MCF 10A (cell line): ENCODE data around the gene ABHD16B. TPM values are rescaled to one million over a fixed set of nuclear protein-coding genes. Genes with fewer than 3 reads are reported as not detected.
"Not testable (repeated sequence)": the region's sequence is repeated elsewhere in the genome, so short reads cannot be mapped to it uniquely, and the experiment has no call there.

Experiments used
- BruUV-seq: library from RNA; stranded (reverse); fragments of 400-500 nt; replicated peaks from 2 replicates; lab custom pipeline; 2021; lab: Mats Ljungman, UMichigan
- CTCF ChIA-PET: fragments of 300-600 bp; sonication (Branson Sonifier 250); formaldehyde crosslinking; extraction: SDS; loops from one replicate; lab custom pipeline; 2021; ENCODE audit warnings: antibody characterized with exemption, inconsistent platforms; lab: Yijun Ruan, JAX
- POLR2A ChIA-PET: fragments of 300-600, 350-650 bp; sonication (Branson Sonifier 250); formaldehyde crosslinking; extraction: SDS; loops from one replicate; lab custom pipeline; 2020; ENCODE audit warnings: antibody characterized with exemption, inconsistent platforms; lab: Yijun Ruan, JAX
- DNase-seq: peaks from one replicate; pipeline ENCODE4 v3.0.0-alpha.2; 2018; ENCODE audit not compliant: unreplicated experiment
- H3K27ac Mint-ChIP-seq: one replicate; pipeline ENCODE4 v1.8.0; 2022; ENCODE audit warnings: mild to moderate bottlenecking, low read depth, mixed read lengths; ENCODE audit not compliant: unreplicated experiment
- H3K27me3 Mint-ChIP-seq: one replicate; pipeline ENCODE4 v1.8.0; 2022; ENCODE audit warnings: mixed read lengths; ENCODE audit not compliant: insufficient read depth, unreplicated experiment
- H3K36me3 Mint-ChIP-seq: one replicate; pipeline ENCODE4 v1.8.0; 2022; ENCODE audit warnings: mild to moderate bottlenecking, moderate library complexity, mixed read lengths; ENCODE audit not compliant: insufficient read depth, unreplicated experiment
- H3K4me1 Mint-ChIP-seq: one replicate; pipeline ENCODE4 v1.8.0; 2022; ENCODE audit warnings: mixed read lengths; ENCODE audit not compliant: insufficient read depth, unreplicated experiment
- H3K4me3 Mint-ChIP-seq: one replicate; pipeline ENCODE4 v1.8.0; 2022; ENCODE audit warnings: mild to moderate bottlenecking, moderate library complexity, mixed read lengths; ENCODE audit not compliant: unreplicated experiment
- H3K9me3 Mint-ChIP-seq: one replicate; pipeline ENCODE4 v1.8.0; 2022; ENCODE audit warnings: mixed read lengths; ENCODE audit not compliant: unreplicated experiment
- CTCF ChIP-seq: fragments of 200-600 bp; IDR thresholded peaks from one replicate; pipeline ENCODE4 v1.8.0; 2022; ENCODE audit warnings: antibody characterized with exemption, mild to moderate bottlenecking; ENCODE audit not compliant: unreplicated experiment
- intact Hi-C: fragments of 100-400 bp; cut with micrococcal nuclease; formaldehyde crosslinking; loops from 2 replicates; pipeline ENCODE4 v1.14.1; 2022
- total RNA-seq: library from RNA; stranded (reverse); gene quantifications from 2 replicates; pipeline ENCODE4 v1.2.3, GENCODE V29; 2022

ABHD16B gene
- total RNA-seq, 1 experiment from 2014 or later, result not detected

DNA sequence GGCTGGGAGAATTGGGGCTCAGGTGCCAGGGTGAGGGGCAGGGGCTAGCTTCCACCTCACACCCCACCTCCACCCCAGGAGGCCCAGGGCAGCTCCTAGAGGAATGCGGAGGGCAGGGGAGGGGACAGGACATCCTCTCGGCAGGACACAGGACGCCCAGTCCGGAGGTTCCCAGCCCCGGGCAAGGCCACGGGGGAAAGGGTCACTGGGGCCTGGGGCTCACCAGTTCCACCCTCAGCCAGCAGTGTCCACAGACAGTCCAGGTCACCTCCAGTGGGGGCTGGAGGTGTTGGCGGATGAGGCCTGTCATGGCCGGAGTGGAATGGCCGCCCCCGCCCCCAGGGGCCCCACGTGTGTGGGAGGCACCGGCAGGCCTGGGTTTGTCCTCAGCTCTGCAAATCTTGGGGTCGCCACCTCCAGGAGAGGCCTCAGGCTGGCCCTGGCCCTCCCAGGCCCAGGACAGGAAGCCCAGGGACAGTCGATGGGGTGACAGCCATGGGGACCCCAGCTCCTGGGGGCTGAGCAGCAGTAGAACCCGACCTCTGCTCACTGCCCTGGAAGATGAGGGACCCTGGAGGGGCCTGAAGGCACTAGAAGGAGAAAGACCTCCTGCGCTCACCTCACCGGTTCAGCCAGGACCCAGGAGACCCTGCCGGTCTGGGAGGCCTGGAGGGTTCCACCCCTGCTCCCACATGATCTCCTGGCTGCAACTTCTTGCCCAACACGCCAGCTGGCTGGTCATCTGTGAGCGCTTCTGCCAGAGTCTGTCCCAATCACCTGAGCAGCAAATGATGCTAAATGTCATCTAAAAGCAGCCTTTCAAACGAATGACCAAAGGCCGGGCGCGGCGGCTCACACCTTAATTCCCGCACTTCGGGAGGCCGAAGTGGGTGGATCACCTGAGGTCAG, 13.0 kb upstream of the ABHD16B start:
- Mint-ChIP-seq H3K36me3 (peaks cover 6% of the 10 kb centered on the region), H3K4me3 (no peak overlapping the region), H3K27me3 (peaks cover 21% of the 10 kb centered on the region), H3K9me3 (no peaks in the 10 kb centered on the region), H3K27ac (no peak overlapping the region), H3K4me1 (no peaks in the 10 kb centered on the region)
- DNase-seq, result no peak
- TF ChIP-seq CTCF, result no peak
- ChIA-PET POLR2A (no interaction called here), CTCF (interaction anchor here (0.6 kb wide), 2 partner anchors 61 to 126 kb away, joined by 3 read pairs; no protein-coding TSS in a partner anchor)
- intact Hi-C loops, result no loop called here
- BruUV-seq, result no TSS peak

GRCh38 chr20:63850689-63851547, 10.4 kb upstream of the ABHD16B start:
- DNase-seq, result no peak
- H3K4me1 Mint-ChIP-seq, result no peaks in the 10 kb centered on the region
- POLR2A ChIA-PET, result interaction anchor here (0.7 to 2.4 kb wide), 3 partner anchors 14 to 152 kb away, joined by 3 to 13 read pairs (median 3); partner anchors contain the start of gene TPD52L2
- peaks cover 8% of the 10 kb centered on the region for H3K36me3 Mint-ChIP-seq
- peaks cover 13% of the 10 kb centered on the region for H3K27me3 Mint-ChIP-seq
- no TSS peak for BruUV-seq
- intact Hi-C loops, result no loop called here
- peak overlapping the region; percentile 24 for H3K27ac Mint-ChIP-seq
- TF ChIP-seq CTCF, result no peak
- H3K4me3 Mint-ChIP-seq, result no peak overlapping the region
- H3K9me3 Mint-ChIP-seq, result no peaks in the 10 kb centered on the region
- CTCF ChIA-PET, result interaction anchor here (0.6 to 0.7 kb wide), 3 partner anchors 12 to 119 kb away, joined by 3 to 5 read pairs (median 4); no protein-coding TSS in a partner anchor

DNA sequence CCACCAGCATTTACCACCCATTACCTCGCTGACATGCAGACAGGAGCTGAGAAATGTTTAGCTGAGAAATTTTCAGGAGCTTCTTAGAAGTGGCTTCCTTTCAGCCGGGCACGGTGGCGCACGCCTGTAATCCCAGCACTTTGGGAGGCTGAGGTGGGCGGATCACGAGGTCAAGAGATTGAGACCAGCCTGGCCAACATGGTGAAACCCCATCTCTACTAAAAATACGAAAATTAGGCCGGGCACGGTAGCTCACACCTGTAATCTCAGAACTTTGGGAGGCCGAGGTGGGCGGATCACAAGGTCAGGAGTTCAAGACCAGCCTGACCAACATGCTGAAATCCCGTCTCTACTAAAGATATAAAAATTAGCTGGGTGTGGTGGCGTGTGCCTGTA, 9.8 kb upstream of the ABHD16B start:
- Mint-ChIP-seq H3K27me3 (peaks cover 13% of the 10 kb centered on the region), H3K36me3 (peaks cover 12% of the 10 kb centered on the region), H3K27ac (peak overlapping the region; percentile 24)
- CTCF ChIA-PET, result interaction anchor here (0.7 kb wide), 2 partner anchors 11 to 76 kb away, joined by 4 to 5 read pairs; no protein-coding TSS in a partner anchor
- DNase-seq, intact Hi-C loops, H3K4me1 Mint-ChIP-seq, H3K9me3 Mint-ChIP-seq, BruUV-seq, H3K4me3 Mint-ChIP-seq: not testable (repeated sequence)
- POLR2A ChIA-PET, result interaction anchor here (0.7 to 2.4 kb wide), 3 partner anchors 13 to 152 kb away, joined by 3 to 13 read pairs (median 3); partner anchors contain the start of gene TPD52L2

- BruUV-seq, DNase-seq, H3K4me1 Mint-ChIP-seq, CTCF ChIA-PET, H3K9me3 Mint-ChIP-seq, H3K27ac Mint-ChIP-seq, H3K4me3 Mint-ChIP-seq, intact Hi-C loops: not testable (repeated sequence)
- peaks cover 19% of the 10 kb centered on the region for H3K36me3 Mint-ChIP-seq
- peaks cover 13% of the 10 kb centered on the region for H3K27me3 Mint-ChIP-seq
- POLR2A ChIA-PET, result interaction anchor here (4.0 kb wide), 1 partner anchor 11 kb away, joined by 22 read pairs; the partner anchor contains the start of gene TPD52L2
These were observed 7.6 kb upstream of the ABHD16B start for GRCh38 chr20:63853733-63854068.
